HCT116 (cell line): ENCODE measurements around the gene ZNF276. TPM values are rescaled to one million over a fixed set of nuclear protein-coding genes. Genes with fewer than 3 reads are reported as not detected.

ENCODE experiments used
- ATAC-seq: fragments of 200-7000 bp; cut with Tn5 transposase; 2 replicates; pipeline ENCODE4 v1.9.1; 2020; ENCODE audit warnings: mild to moderate bottlenecking, moderate library complexity
- BruUV-seq: library from RNA; stranded (reverse); fragments of 400-500 nt; replicated peaks from 2 replicates; lab custom pipeline; 2021; lab: Mats Ljungman, UMichigan
- CTCF ChIA-PET: fragments of 300-600 bp; sonication (Branson Sonifier 250); formaldehyde crosslinking; loops from one replicate; lab custom pipeline; 2021; ENCODE audit warnings: antibody characterized with exemption; lab: Charles Lee
- POLR2A ChIA-PET: fragments of 300-600, 350-600 bp; sonication (Branson Sonifier 250); formaldehyde crosslinking; loops from one replicate; lab custom pipeline; 2021; ENCODE audit warnings: antibody characterized with exemption; lab: Charles Lee
- RAD21 ChIA-PET, 2 experiments: fragments of 300-600 bp; sonication (Branson Sonifier 250); formaldehyde crosslinking; loops; one replicate each; lab custom pipeline; 2023; ENCODE audit warnings: low total read pairs in 2 of 2; ENCODE audit not compliant: uncharacterized antibody in 2 of 2, unreplicated experiment in 2 of 2, low non-redundant PET in 1 of 2; lab: Charles Lee
- DNase-seq: peaks from one replicate; pipeline ENCODE4 v3.0.0-alpha.2; 2010; ENCODE audit warnings: low read depth, low spot score
- H2AFZ ChIP-seq: fragments of 200-600 bp; shearing (Covaris generic), sonication (generic); 2 replicates; pipeline ENCODE4 v1.6.1; 2017; ENCODE audit warnings: low read depth, mixed run types, mixed read lengths, antibody characterized with exemption, low read length; ENCODE audit not compliant: poor library complexity, severe bottlenecking
- H3K27ac ChIP-seq: 2 replicates; pipeline ENCODE4 v1.5.1; 2012; ENCODE audit warnings: low read depth, low read length
- H3K27me3 ChIP-seq: fragments of 200-600 bp; sonication (generic); 2 replicates; pipeline ENCODE4 v1.6.1; 2016; ENCODE audit warnings: mixed run types, low read length, mixed read lengths; ENCODE audit not compliant: insufficient read depth
- H3K36me3 ChIP-seq, 2 experiments: fragments of 200-500 bp in 1 of 2; fragments of 200-600 bp in 1 of 2; sonication (Bioruptor generic) in 1 of 2; sonication (generic) in 1 of 2; 2 replicates each; pipeline versions ENCODE4 v1.5.1 to v1.6.1; 2014 to 2016; ENCODE audit warnings: low read length in 2 of 2, inconsistent platforms in 1 of 2, mixed read lengths in 1 of 2, mixed run types in 1 of 2; ENCODE audit not compliant: insufficient read depth in 2 of 2, control insufficient read depth in 1 of 2
- H3K4me1 ChIP-seq, 2 experiments: fragments of 200-600 bp in 1 of 2; sonication (generic) in 1 of 2; 2 replicates each; pipeline versions ENCODE4 v1.5.1 to v1.6.1; 2012 to 2017; ENCODE audit warnings: low read length in 2 of 2, inconsistent platforms in 1 of 2, mild to moderate bottlenecking in 1 of 2, mixed read lengths in 1 of 2, mixed run types in 1 of 2, moderate library complexity in 1 of 2; ENCODE audit not compliant: insufficient read depth in 2 of 2, control insufficient read depth in 1 of 2
- H3K4me2 ChIP-seq: fragments of 200-600 bp; sonication (generic); 2 replicates; pipeline ENCODE4 v1.6.1; 2017; ENCODE audit warnings: mixed run types, low read length, mixed read lengths
- H3K4me3 ChIP-seq, 2 experiments: fragments of 200-600 bp in 1 of 2; sonication (generic) in 1 of 2; replicated peaks in 1 of 2; 2 replicates each; pipeline ENCODE4 v1.5.1; 2011 to 2016; ENCODE audit warnings: low read length in 2 of 2, control low read depth in 1 of 2, low read depth in 1 of 2, mild to moderate bottlenecking in 1 of 2, mixed read lengths in 1 of 2, mixed run types in 1 of 2
- H3K79me2 ChIP-seq: fragments of 200-600 bp; sonication (generic); 2 replicates; pipeline ENCODE4 v1.6.1; 2017; ENCODE audit warnings: mild to moderate bottlenecking, mixed run types, low read length, moderate library complexity, mixed read lengths; ENCODE audit not compliant: insufficient read depth
- H3K9ac ChIP-seq: fragments of 200-600 bp; sonication (generic); 2 replicates; pipeline ENCODE4 v1.6.1; 2016; ENCODE audit warnings: low read length, mixed read lengths
- H3K9me2 ChIP-seq: fragments of 200-600 bp; sonication (generic), shearing (Covaris generic); 2 replicates; pipeline ENCODE4 v1.6.1; 2017; ENCODE audit warnings: mixed run types, mild to moderate bottlenecking, moderate library complexity; ENCODE audit not compliant: insufficient read depth
- H3K9me3 ChIP-seq, 2 experiments: fragments of 200-500 bp in 1 of 2; fragments of 200-600 bp in 1 of 2; sonication (Bioruptor generic) in 1 of 2; sonication (generic) in 1 of 2; 2 replicates each; pipeline ENCODE4 v1.6.1; 2014 to 2017; ENCODE audit warnings: low read length in 2 of 2, mixed read lengths in 2 of 2, inconsistent platforms in 1 of 2, low read depth in 1 of 2, mild to moderate bottlenecking in 1 of 2, mixed run types in 1 of 2, moderate library complexity in 1 of 2; ENCODE audit not compliant: control insufficient read depth in 1 of 2, insufficient read depth in 1 of 2
- H4K20me1 ChIP-seq: fragments of 200-600 bp; sonication (generic), shearing (Covaris generic); 2 replicates; pipeline ENCODE4 v1.6.1; 2017; ENCODE audit warnings: mixed run types, mild to moderate bottlenecking, moderate library complexity; ENCODE audit not compliant: insufficient read depth
- CEBPB ChIP-seq: IDR thresholded peaks from 2 replicates; pipeline ENCODE4 v1.6.1; 2012; ENCODE audit warnings: low read depth
- CTCF ChIP-seq, 3 experiments: fragments of 200-600 bp in 1 of 3; sonication (generic) in 1 of 3; IDR thresholded peaks in 2 of 3; conservative IDR thresholded peaks in 1 of 3; 2 replicates each; pipeline ENCODE4 v1.5.1; 2012 to 2017; ENCODE audit warnings: low read depth in 2 of 3, low read length in 2 of 3, antibody characterized with exemption in 1 of 3, borderline replicate concordance in 1 of 3, control low read depth in 1 of 3, mild to moderate bottlenecking in 1 of 3, mixed read lengths in 1 of 3, mixed run types in 1 of 3, moderate library complexity in 1 of 3; ENCODE audit not compliant: insufficient read depth in 1 of 3
- FOSL1 ChIP-seq: IDR thresholded peaks from 2 replicates; pipeline ENCODE4 v1.6.1; 2012; ENCODE audit warnings: low read depth
- POLR2A ChIP-seq: IDR thresholded peaks from 2 replicates; pipeline ENCODE4 v1.7.0; 2011; ENCODE audit warnings: borderline replicate concordance; ENCODE audit not compliant: insufficient read depth, insufficient read length; ENCODE audit errors: extremely low read depth
- POLR2AphosphoS5 ChIP-seq: IDR thresholded peaks from 2 replicates; pipeline ENCODE4 v1.6.1; 2011; ENCODE audit warnings: mild to moderate bottlenecking, low read depth, low read length, moderate library complexity
- intact Hi-C: fragments of 100-400 bp; cut with micrococcal nuclease; formaldehyde crosslinking; loops from 2 replicates; pipeline ENCODE4 v1.10.0; 2022
- total RNA-seq: library from RNA; stranded (reverse); gene quantifications from one replicate; pipeline ENCODE4 v1.2.1, GENCODE V29; 2021; ENCODE audit not compliant: unreplicated experiment
- TF ChIP-seq, protein P1 (sequence below): IDR thresholded peaks from 2 replicates; pipeline ENCODE4 v1.6.1; 2012
- TF ChIP-seq, protein P2 (sequence below): IDR thresholded peaks from 2 replicates; pipeline ENCODE4 v1.6.1; 2012
- TF ChIP-seq, protein P3 (sequence below): IDR thresholded peaks from 2 replicates; pipeline ENCODE4 v1.6.1; 2011; ENCODE audit warnings: mild to moderate bottlenecking, low read length, moderate library complexity; ENCODE audit not compliant: insufficient replicate concordance; ENCODE audit errors: extremely low read depth
- TF ChIP-seq, protein P4 (sequence below): IDR thresholded peaks from 2 replicates; pipeline ENCODE4 v1.6.1; 2012; ENCODE audit warnings: low read depth

Gene ZNF276
- total RNA-seq, 1 experiment from 2014 or later = 49.9 TPM

- CTCF ChIA-PET = interaction anchor here (1.8 kb wide), 1 partner anchor 9 kb away, joined by 6 read pairs; no protein-coding TSS in a partner anchor
- ATAC-seq = no peak
- H4K20me1 ChIP-seq = no peaks in the 10 kb centered on the region
- H3K27ac ChIP-seq = no peak overlapping the region
- no peak overlapping the region for H2AFZ ChIP-seq
- H3K9ac ChIP-seq = no peak overlapping the region
- no peaks in the 10 kb centered on the region for H3K9me3 ChIP-seq
- peaks cover 24% of the 10 kb centered on the region for H3K79me2 ChIP-seq
- no peak overlapping the region for H3K4me3 ChIP-seq
- no peaks in the 10 kb centered on the region for H3K27me3 ChIP-seq
- peaks cover 6 to 29% of the 10 kb centered on the region in 2 experiments; a peak in 3 of 4 replicates for H3K4me1 ChIP-seq
- intact Hi-C loops = no loop called here
- DNase-seq = no peak
- BruUV-seq = no TSS peak
- RAD21 ChIA-PET = no interaction called here
- POLR2A ChIA-PET = interaction anchor here (0.9 kb wide), 1 partner anchor 9 kb away, joined by 4 read pairs; no protein-coding TSS in a partner anchor
- TF ChIP-seq POLR2AphosphoS5 (no peak), FOSL1 (no peak), CTCF (IDR thresholded peaks at IDR 0.05 in 2 of 3, conservative IDR thresholded peaks at IDR 0.05 in 1 of 3; ENCODE audit: borderline replicate concordance in 1 of 3, insufficient read depth in 1 of 3, low read depth in 2 of 3, low read length in 2 of 3) (no peak), CEBPB (no peak), POLR2A (no peak)
- TF ChIP-seq, protein P1, sequence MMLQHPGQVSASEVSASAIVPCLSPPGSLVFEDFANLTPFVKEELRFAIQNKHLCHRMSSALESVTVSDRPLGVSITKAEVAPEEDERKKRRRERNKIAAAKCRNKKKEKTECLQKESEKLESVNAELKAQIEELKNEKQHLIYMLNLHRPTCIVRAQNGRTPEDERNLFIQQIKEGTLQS = no peak
- TF ChIP-seq, protein P2, sequence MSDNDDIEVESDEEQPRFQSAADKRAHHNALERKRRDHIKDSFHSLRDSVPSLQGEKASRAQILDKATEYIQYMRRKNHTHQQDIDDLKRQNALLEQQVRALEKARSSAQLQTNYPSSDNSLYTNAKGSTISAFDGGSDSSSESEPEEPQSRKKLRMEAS = no peak
- TF ChIP-seq, protein P3, sequence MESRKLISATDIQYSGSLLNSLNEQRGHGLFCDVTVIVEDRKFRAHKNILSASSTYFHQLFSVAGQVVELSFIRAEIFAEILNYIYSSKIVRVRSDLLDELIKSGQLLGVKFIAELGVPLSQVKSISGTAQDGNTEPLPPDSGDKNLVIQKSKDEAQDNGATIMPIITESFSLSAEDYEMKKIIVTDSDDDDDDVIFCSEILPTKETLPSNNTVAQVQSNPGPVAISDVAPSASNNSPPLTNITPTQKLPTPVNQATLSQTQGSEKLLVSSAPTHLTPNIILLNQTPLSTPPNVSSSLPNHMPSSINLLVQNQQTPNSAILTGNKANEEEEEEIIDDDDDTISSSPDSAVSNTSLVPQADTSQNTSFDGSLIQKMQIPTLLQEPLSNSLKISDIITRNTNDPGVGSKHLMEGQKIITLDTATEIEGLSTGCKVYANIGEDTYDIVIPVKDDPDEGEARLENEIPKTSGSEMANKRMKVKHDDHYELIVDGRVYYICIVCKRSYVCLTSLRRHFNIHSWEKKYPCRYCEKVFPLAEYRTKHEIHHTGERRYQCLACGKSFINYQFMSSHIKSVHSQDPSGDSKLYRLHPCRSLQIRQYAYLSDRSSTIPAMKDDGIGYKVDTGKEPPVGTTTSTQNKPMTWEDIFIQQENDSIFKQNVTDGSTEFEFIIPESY = no peak
- TF ChIP-seq, protein P4, sequence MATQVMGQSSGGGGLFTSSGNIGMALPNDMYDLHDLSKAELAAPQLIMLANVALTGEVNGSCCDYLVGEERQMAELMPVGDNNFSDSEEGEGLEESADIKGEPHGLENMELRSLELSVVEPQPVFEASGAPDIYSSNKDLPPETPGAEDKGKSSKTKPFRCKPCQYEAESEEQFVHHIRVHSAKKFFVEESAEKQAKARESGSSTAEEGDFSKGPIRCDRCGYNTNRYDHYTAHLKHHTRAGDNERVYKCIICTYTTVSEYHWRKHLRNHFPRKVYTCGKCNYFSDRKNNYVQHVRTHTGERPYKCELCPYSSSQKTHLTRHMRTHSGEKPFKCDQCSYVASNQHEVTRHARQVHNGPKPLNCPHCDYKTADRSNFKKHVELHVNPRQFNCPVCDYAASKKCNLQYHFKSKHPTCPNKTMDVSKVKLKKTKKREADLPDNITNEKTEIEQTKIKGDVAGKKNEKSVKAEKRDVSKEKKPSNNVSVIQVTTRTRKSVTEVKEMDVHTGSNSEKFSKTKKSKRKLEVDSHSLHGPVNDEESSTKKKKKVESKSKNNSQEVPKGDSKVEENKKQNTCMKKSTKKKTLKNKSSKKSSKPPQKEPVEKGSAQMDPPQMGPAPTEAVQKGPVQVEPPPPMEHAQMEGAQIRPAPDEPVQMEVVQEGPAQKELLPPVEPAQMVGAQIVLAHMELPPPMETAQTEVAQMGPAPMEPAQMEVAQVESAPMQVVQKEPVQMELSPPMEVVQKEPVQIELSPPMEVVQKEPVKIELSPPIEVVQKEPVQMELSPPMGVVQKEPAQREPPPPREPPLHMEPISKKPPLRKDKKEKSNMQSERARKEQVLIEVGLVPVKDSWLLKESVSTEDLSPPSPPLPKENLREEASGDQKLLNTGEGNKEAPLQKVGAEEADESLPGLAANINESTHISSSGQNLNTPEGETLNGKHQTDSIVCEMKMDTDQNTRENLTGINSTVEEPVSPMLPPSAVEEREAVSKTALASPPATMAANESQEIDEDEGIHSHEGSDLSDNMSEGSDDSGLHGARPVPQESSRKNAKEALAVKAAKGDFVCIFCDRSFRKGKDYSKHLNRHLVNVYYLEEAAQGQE = no peak
- H3K9me2 ChIP-seq = no peaks in the 10 kb centered on the region
- H3K36me3 ChIP-seq = peaks cover under 1 to 6% of the 10 kb centered on the region in 2 experiments; a peak in 3 of 4 replicates
- H3K4me2 ChIP-seq = no peak overlapping the region
These were observed 12.2 kb upstream of the ZNF276 start for GRCh38 chr16:89709166-89709565.
